GM12878 (cell line): ENCODE data around the gene BIRC7. TPM values are rescaled to one million over a fixed set of nuclear protein-coding genes. Genes with fewer than 3 reads are reported as not detected.

Experiments
- ATAC-seq: fragments of 200-7000 bp; cut with Tn5 transposase; 3 replicates; pipeline ENCODE4 v1.9.1; 2020; ENCODE audit warnings: mild to moderate bottlenecking, moderate library complexity
- BruUV-seq: library from RNA; stranded (reverse); fragments of 400-500 nt; replicated peaks from 2 replicates; lab custom pipeline; 2021; lab: Mats Ljungman, UMichigan
- CTCF ChIA-PET: fragments of 300-600 bp; sonication (Branson Sonifier 250); formaldehyde crosslinking; extraction: SDS; loops from one replicate; lab custom pipeline; 2021; ENCODE audit warnings: inconsistent platforms; lab: Yijun Ruan, JAX
- POLR2A ChIA-PET: fragments of 350-600 bp; formaldehyde crosslinking; extraction: SDS; loops from one replicate; lab custom pipeline; 2021; ENCODE audit warnings: inconsistent platforms; lab: Charles Lee
- RAD21 ChIA-PET: fragments of 300-600 bp; sonication (Branson Sonifier 250); formaldehyde crosslinking; loops from one replicate; lab custom pipeline; 2023; ENCODE audit warnings: antibody characterized with exemption; ENCODE audit not compliant: unreplicated experiment; lab: Charles Lee
- SMC1A ChIA-PET: fragments of 300-600 bp; sonication (Branson Sonifier 250); formaldehyde crosslinking; loops from one replicate; lab custom pipeline; 2023; ENCODE audit not compliant: unreplicated experiment, uncharacterized antibody; lab: Charles Lee
- DNase-seq: peaks from one replicate; pipeline ENCODE4 v3.0.0-alpha.2; 2011; ENCODE audit warnings: low read depth, low spot score
- FAIRE-seq: peaks from 3 replicates; lab custom pipeline; 2011; peaks lifted over from hg19 to GRCh38; lab: Jason Lieb, UNC
- H2AFZ ChIP-seq: 2 replicates; pipeline ENCODE4 v1.6.0; 2011; ENCODE audit warnings: low read depth, low read length, control low read depth; ENCODE audit not compliant: control insufficient read depth
- H3K27ac ChIP-seq: 2 replicates; pipeline ENCODE4 v1.5.1; 2011; ENCODE audit warnings: control low read depth; ENCODE audit not compliant: control insufficient read depth, insufficient read depth
- H3K27me3 ChIP-seq, 2 experiments: replicated peaks in 1 of 2; 2 replicates each; pipeline versions ENCODE4 v1.6.0 to v1.6.1; 2011; ENCODE audit warnings: low read length in 1 of 2; ENCODE audit not compliant: control insufficient read depth in 2 of 2, insufficient read depth in 2 of 2
- H3K36me3 ChIP-seq, 2 experiments: 2 replicates each; pipeline ENCODE4 v1.5.1; 2011; ENCODE audit warnings: low read length in 1 of 2; ENCODE audit not compliant: control insufficient read depth in 2 of 2, insufficient read depth in 2 of 2
- H3K4me1 ChIP-seq: 2 replicates; pipeline ENCODE4 v1.6.1; 2011; ENCODE audit warnings: mild to moderate bottlenecking, low read length, moderate library complexity, mixed read lengths; ENCODE audit not compliant: control insufficient read depth, insufficient read depth
- H3K4me2 ChIP-seq: 2 replicates; pipeline ENCODE4 v1.6.0; 2011; ENCODE audit warnings: control low read depth; ENCODE audit not compliant: control insufficient read depth, insufficient read depth
- H3K4me3 ChIP-seq: fragments of 200-600 bp; sonication (generic); 2 replicates; pipeline ENCODE4 v1.5.1; 2016
- H3K79me2 ChIP-seq: 2 replicates; pipeline ENCODE4 v1.6.0; 2011; ENCODE audit warnings: low read length; ENCODE audit not compliant: control insufficient read depth, insufficient read depth
- H3K9ac ChIP-seq: 2 replicates; pipeline ENCODE4 v1.8.0; 2011; ENCODE audit warnings: low read length, control low read depth, mixed read lengths; ENCODE audit not compliant: control insufficient read depth, insufficient read depth
- H3K9me3 ChIP-seq: replicated peaks from 3 replicates; pipeline ENCODE4 v1.5.1; 2011; ENCODE audit warnings: mild to moderate bottlenecking, low read length; ENCODE audit not compliant: control insufficient read depth, insufficient read depth
- H4K20me1 ChIP-seq: 2 replicates; pipeline ENCODE4 v1.6.0; 2011; ENCODE audit not compliant: control insufficient read depth, insufficient read depth
- BRCA1 ChIP-seq: IDR thresholded peaks from 2 replicates; pipeline ENCODE4 v1.6.1; 2011; ENCODE audit warnings: low read depth, low read length, improper control_type of control experiment
- CBFB ChIP-seq: IDR thresholded peaks from 2 replicates; pipeline ENCODE4 v1.6.1; 2016; ENCODE audit warnings: antibody characterized with exemption, low read depth
- CHD1 ChIP-seq: IDR thresholded peaks from 2 replicates; pipeline ENCODE4 v1.6.1; 2012; ENCODE audit warnings: low read depth, low read length, improper control_type of control experiment
- HDAC2 ChIP-seq: fragments of 200-600 bp; sonication (generic); IDR thresholded peaks from 2 replicates; pipeline ENCODE4 v1.6.1; 2017
- HDGF ChIP-seq: fragments of 450-650 bp; IDR thresholded peaks from 2 replicates; pipeline ENCODE4 v1.6.1; 2016; ENCODE audit warnings: antibody characterized with exemption
- MEF2B ChIP-seq: fragments of 450-650 bp; IDR thresholded peaks from 2 replicates; pipeline ENCODE4 v1.6.1; 2018; ENCODE audit warnings: mild to moderate bottlenecking, moderate library complexity; ENCODE audit not compliant: partially characterized antibody, poor library complexity, severe bottlenecking
- PML ChIP-seq: IDR thresholded peaks from 2 replicates; pipeline ENCODE4 v1.6.1; 2012; ENCODE audit warnings: low read length, inconsistent platforms
- POLR2AphosphoS5 ChIP-seq: IDR thresholded peaks from 2 replicates; pipeline ENCODE4 v1.6.1; 2011; ENCODE audit warnings: mild to moderate bottlenecking, low read length, inconsistent platforms
- RELA ChIP-seq: fragments of 450-650 bp; IDR thresholded peaks from 2 replicates; pipeline ENCODE4 v1.8.0; 2014; ENCODE audit warnings: borderline replicate concordance; ENCODE audit not compliant: partially characterized antibody
- SIN3A ChIP-seq: IDR thresholded peaks from 2 replicates; pipeline ENCODE4 v1.6.1; 2012; ENCODE audit warnings: low read depth, low read length, improper control_type of control experiment
- ZBTB33 ChIP-seq: fragments of 450-650 bp; IDR thresholded peaks from 2 replicates; pipeline ENCODE4 v1.6.1; 2017; ENCODE audit warnings: mild to moderate bottlenecking
- ZNF24 ChIP-seq: fragments of 450-650 bp; IDR thresholded peaks from 2 replicates; pipeline ENCODE4 v1.6.1; 2017; ENCODE audit warnings: antibody characterized with exemption, mild to moderate bottlenecking
- WGBS: methylation state at CpG from one replicate; pipeline ENCODE4 v1.1.6; 2016; ENCODE audit warnings: low lambda C conversion rate; ENCODE audit not compliant: insufficient replicate concordance, insufficient coverage; ENCODE audit errors: missing lambda C conversion rate; 5-methylcytosine and 5-hydroxymethylcytosine counted together
- in situ Hi-C: fragments of 300-500 bp; cut with MboI; formaldehyde crosslinking; loops from 9 replicates; pipeline ENCODE4 v1.14.3; 2018; ENCODE audit warnings: mixed read lengths
- intact Hi-C: fragments of 100-400 bp; cut with micrococcal nuclease; formaldehyde crosslinking; loops from one replicate; pipeline ENCODE4 v1.14.2; 2022; ENCODE audit not compliant: unreplicated experiment
- polyA plus RNA-seq, 11 experiments: library from polyadenylated mRNA; depleted of rRNA in 4 of 11; unstranded in 6 of 11; stranded (reverse) in 5 of 11; fragments of >200 nt; fragmentation: Nextera tagmentation in 4 of 11; fragmentation: Illumina TruSeq in 1 of 11; extraction: Ambion mirVana in 4 of 11; extraction: Trizol in 1 of 11; gene quantifications; 1 replicate in 1 of 11; 2 replicates in 10 of 11; pipeline versions ENCODE4 v1.2.1 to v1.2.3, GENCODE V29; 2011 to 2016; ENCODE audit warnings: inconsistent platforms in 2 of 11, missing spikeins in 2 of 11, low read depth in 1 of 11
- total RNA-seq, 4 experiments: library from RNA; depleted of rRNA in 3 of 4; stranded (reverse); fragments of >200 nt in 3 of 4; fragmentation: Illumina TruSeq in 1 of 4; extraction: Trizol in 1 of 4; gene quantifications; 2 replicates each; pipeline versions ENCODE4 v1.2.1 to v1.2.3, GENCODE V29; 2013 to 2021
- TF ChIP-seq, protein P1 (sequence below): fragments of 150-350 bp; IDR thresholded peaks from 2 replicates; pipeline ENCODE4 v1.6.1; 2014; ENCODE audit warnings: mild to moderate bottlenecking, low read depth, low read length

Gene BIRC7
- total and polyA plus RNA-seq, 10 of the 15 experiments (the other 5 are each of a cell fraction or from before 2014, with no cell fraction given): 0.31 TPM; not detected in 9

GRCh38 chr20:63264000-63264399 is 28.3 kb downstream of the BIRC7 start:
- Histone ChIP-seq H3K79me2 (no peaks in the 10 kb centered on the region), H3K27ac (no peak overlapping the region), H4K20me1 (no peaks in the 10 kb centered on the region), H3K27me3 (peaks cover 0 to 5% of the 10 kb centered on the region in 2 experiments; a peak in 2 of 4 replicates), H3K4me3 (no peak overlapping the region), H2AFZ (no peak overlapping the region), H3K9ac (no peak overlapping the region), H3K4me1 (no peaks in the 10 kb centered on the region), H3K4me2 (no peak overlapping the region), H3K36me3 (no peaks in the 10 kb centered on the region), H3K9me3 (no peaks in the 10 kb centered on the region)
- BruUV-seq: no TSS peak
- SMC1A ChIA-PET: no interaction called here
- ATAC-seq (no peak), FAIRE-seq (no peak), DNase-seq (no peak)
- POLR2A ChIA-PET: no interaction called here
- 29% methylated on average over 10 of the region's 10 CpGs for WGBS
- in situ Hi-C loops (no loop called here), intact Hi-C loops (no loop called here)
- RAD21 ChIA-PET: no interaction called here
- TF ChIP-seq ZBTB33: no peak
- no peak for TF ChIP-seq ZNF24
- TF ChIP-seq, protein P1, sequence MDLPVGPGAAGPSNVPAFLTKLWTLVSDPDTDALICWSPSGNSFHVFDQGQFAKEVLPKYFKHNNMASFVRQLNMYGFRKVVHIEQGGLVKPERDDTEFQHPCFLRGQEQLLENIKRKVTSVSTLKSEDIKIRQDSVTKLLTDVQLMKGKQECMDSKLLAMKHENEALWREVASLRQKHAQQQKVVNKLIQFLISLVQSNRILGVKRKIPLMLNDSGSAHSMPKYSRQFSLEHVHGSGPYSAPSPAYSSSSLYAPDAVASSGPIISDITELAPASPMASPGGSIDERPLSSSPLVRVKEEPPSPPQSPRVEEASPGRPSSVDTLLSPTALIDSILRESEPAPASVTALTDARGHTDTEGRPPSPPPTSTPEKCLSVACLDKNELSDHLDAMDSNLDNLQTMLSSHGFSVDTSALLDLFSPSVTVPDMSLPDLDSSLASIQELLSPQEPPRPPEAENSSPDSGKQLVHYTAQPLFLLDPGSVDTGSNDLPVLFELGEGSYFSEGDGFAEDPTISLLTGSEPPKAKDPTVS: no peak
- TF ChIP-seq CHD1: no peak
- TF ChIP-seq PML: no peak
- TF ChIP-seq SIN3A: no peak
- TF ChIP-seq MEF2B: no peak
- no peak for TF ChIP-seq CBFB
- no peak for TF ChIP-seq POLR2AphosphoS5
- no peak for TF ChIP-seq HDGF
- TF ChIP-seq RELA: no peak
- no peak for TF ChIP-seq HDAC2
- TF ChIP-seq BRCA1: no peak
- CTCF ChIA-PET: no interaction called here
